Suppressor macrophage (primary cell): ENCODE data around the gene RBBP6.

Experiments used
- DNase-seq, 4 experiments: peaks; one replicate each; pipeline ENCODE4 v3.0.0-alpha.2; 2020 to 2022

RBBP6 gene

DNA sequence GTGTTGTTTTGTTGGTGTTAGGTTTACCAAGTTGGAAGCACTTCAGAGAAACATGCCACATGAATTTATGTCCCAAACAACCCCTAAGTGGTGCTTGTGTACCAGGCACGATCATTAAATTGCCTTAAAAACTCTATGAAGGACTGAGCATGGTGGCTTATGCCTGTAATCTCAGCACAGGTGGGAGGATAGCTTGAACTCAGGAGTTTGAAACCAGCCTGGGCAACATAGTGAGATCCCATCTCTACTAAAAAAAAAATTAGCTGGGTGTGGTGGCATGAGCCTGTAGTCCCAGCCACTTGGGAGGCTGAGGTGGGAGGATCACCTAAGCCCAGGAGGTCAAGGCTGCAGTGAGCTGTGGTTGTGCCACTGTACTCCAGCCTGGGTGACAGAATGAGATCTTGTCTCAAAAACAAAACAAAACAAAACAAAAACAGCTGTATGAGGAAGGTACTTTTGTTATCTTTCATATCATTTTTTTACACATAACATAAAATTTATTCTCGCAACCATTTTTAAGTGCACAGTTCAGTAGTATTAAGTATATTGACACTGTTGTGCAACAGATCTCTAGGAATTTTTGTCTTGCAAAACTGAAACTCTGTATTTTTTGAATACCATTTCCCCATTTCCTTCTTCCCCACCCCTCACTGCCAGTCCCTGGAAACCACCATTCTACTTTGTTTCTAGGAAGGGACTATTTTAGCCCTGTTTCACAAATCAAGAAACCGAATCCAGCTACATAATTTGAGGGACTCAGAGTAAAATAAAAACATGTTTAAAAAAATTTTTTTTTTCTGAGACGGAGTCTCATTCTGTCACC lies 14.3 kb upstream of the RBBP6 start:
- peak; percentile 40 to 81 (median 65) for DNase-seq

DNA sequence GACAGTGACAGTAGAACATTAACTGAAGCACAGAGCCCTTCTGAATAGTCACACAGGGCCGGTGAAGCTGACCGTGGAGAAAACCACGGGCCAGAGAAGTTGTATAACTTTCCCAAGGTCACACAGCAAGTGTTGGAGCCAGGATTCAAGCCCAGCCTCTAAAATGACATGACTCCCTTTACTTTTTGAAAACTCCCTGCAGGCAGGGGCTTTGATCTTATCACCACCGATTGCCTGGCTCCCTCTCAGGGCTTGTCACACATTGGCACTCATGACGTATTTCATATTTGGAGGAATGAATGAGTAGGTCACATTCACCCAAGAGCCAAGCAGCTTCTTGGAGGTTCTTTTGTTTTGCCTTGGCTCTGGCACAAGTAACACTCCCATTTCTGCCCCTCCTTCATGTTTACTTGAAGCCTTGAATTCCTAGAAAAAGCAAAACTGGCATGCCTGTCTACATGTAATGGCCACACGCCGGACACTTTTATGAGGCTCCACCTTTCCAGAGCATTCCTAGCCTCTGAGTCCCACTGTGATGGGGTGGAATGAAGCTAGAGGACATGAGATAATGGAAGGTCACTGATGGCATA lies 13.3 kb upstream of the RBBP6 start:
- DNase-seq, result no peak

DNA sequence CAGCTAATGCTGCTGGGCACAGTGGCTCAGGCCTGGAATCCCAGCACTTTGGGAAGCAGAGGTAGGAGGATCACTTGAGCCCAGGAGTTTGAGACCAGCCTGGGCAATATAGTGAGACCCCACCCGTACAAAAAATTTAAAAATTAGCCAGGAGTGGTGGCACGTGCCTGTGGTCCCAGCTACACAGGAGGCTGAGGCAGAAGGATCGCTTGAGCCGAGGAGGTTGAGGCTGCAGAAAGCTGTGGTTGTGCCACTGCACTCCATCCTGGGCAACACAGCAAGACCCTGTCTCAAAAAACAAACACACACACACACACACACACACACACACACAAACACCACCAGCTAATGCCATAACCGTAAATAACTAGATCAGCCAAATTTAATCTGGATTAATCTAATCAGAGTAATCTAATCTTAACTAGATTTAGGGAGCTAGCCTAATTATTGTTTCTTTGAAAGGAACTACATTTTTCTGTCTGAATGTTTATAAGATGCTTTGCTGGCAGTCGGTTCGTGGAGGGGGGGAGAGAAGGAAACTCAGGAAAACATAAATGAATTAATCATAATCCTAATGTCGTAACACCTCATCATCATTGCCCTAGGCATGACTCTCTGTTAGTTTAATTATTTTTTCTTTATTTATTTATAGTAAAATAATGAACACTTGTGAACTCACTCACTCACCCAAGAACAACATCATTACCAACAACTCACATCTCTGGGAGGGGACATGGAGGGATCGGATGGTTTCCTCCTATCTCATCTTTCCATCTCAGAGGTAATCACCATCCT lies 12.5 kb upstream of the RBBP6 start:
- DNase-seq, result no peak

DNA sequence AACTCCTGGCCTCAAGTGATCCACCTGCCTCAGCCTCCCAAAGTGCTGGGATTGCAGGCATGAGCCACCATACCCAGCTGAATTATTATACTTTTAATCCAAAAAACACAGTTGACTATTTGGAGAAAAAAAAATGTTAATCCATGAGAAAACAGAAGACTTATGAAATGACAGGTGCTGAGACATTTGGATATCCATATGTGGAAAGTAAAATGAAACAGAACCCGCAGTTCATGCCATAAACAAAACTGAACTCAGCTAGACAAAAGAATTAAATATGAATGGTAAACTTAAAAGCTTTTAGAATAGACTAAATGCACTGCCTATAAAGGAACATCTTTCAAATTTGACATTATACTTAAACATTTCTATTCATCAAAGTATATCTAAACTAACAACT lies 8.2 kb upstream of the RBBP6 start:
- DNase-seq, result no peak

DNA sequence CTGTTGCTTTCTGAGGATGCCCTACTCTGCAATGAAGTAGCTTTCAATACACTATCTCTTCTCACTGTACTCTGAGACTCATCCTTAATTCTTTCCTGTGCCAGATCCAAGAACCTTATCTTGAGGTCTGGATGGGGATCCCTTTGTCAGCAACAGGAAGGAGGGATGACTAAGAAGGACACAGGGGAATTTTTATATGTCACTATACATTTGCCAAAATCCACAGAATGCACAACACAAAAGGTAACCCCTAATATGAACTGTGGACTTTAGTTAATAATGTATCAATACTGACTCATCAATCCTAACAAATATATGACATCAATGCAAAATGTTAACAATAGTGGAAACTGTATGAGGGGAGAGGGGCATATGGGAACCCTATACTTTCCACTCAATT lies 4.7 kb upstream of the RBBP6 start:
- no peak for DNase-seq

DNA sequence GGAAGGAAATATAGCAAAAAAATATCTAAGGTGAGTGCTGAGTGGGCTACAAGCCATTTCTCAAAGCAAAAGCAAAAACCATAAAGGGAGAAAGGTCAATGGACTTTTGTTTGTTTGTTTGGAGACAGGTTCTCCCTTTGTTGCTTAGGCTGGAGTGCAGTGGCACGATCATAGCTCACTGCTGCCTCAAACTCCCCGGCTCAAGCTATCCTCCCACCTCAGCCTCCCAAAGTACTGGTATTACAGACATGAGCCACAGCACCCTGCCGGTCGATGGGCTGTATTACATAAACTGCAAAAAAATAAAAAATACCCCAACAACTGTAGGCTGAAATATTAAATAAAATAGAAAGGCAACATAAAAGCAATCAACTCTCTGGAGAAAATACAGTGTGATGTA lies 3.5 kb upstream of the RBBP6 start:
- no peak for DNase-seq

DNA sequence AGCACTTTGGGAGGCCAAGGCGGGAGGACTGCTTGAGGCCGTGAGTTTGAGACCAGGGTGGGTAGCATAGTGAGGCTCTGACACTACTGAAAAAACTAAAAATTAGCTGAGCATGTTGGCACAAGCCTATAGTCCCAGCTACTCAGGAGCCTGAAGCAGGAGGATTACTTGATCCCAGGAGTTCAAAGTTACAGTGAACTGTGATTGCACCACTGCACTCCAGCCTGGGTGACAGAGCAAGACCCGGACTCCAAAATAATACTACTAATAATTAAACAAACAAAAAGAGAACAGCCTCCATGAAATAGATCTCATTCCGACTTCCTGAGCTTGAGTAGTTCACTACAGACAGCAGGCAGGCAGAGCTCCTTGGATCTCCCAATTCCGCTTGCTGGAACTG lies 2.7 kb upstream of the RBBP6 start:
- DNase-seq, result no peak

DNA sequence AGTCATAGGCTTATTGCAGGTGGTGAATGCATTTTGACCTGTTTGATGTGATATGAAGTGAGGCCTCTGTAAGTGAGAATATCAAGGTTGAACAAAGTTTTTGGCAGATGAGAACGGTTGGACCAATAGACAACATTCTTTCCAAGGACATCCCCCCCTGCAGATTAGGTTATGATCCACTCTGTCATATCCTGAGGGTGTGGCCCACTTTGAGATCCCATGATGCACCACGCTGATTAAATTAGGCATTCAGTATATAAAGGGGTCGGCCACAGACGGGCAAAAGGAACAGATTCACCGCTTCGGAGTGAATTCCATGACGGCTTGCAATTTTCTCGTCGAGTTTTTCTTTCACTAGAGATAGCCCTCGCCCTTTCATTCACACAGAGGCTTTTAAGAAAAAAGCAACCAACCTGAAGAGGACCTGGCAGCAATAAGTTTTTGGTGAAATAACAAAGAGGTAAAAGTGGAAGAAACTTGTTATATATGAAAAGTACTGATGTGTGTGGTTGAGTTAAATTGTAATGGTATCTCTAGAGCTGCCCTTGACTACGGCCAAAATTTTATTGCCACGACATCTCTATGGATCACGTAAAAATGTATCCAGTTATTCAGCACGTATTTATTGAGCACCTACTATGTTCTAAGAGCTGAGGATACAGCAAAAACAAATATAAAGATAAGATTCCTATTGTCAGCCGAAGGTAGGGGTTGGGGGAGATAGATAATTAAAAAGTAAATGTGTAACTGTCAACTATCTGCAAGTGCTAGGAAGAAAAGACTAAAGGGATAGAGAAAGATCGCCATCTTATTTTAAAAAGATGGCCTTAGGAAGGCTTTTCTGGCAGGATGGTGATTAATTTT lies 1.7 kb upstream of the RBBP6 start:
- DNase-seq, result no peak

DNA sequence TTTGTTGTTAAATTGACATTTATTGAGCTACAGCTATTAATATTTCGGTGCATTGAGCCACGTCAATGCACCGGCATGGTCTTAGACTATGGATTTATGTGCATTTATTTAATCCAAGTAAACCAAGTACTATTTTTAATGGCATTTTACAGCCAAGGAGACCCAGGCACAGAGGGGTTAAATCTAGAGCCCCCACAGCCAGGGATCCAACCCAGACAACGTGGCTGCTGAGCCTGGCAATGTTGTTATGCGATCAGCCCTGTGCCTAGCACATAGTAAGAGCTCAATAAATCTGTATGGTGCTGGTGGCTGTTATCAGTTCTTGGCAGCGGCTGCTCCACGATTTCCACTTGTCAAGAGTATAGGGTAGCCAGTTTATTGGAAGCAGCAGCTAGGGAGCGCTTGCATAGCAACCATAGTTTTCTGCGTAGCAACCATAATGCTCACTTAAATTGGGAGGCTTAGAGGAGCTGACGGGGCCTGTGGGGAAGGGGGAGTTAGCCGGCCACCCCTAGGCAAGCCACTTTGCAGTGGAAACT lies 541 bp upstream of the RBBP6 start:
- peak in 1 of 4 experiments; percentile 73 for DNase-seq

DNA sequence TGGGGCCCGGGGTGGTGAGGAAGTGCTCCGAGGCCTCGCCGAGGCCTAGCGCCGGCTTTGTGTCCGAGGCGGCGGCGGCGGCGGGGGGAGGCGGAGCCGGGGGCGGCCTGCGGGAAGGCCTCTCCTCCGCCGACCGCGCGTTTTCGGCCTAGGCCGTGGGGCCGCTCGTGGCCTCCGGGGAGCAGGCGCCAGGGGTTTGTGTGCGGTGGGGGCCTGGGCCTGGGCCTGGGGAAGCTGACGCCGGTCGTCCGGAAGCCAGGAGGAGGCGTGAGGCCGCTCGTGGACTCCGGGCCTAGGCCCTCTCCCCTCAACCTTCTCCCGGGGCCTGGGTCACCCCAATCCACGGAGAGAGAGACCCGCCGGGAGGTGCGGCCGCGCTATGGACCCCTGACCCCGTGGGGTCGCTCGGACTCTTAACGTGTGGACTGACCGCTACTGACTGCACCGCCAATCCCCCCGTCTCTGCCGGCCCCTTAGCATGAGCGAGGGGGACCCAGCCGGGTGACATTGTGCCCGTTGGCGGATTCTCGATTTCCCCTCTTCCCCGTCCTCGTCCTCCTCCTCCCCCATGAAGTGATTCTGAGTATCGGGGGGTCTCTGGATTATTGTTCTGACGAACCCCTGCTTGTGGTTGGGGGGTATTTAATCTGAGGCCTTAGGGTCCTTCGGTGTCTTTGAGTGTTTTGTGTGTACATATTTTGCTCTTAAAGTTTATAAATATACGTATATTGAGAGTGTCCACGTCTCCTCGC lies 660 bp downstream of the RBBP6 start:
- DNase-seq, result peak; percentile 62 to 87 (median 72)

DNA sequence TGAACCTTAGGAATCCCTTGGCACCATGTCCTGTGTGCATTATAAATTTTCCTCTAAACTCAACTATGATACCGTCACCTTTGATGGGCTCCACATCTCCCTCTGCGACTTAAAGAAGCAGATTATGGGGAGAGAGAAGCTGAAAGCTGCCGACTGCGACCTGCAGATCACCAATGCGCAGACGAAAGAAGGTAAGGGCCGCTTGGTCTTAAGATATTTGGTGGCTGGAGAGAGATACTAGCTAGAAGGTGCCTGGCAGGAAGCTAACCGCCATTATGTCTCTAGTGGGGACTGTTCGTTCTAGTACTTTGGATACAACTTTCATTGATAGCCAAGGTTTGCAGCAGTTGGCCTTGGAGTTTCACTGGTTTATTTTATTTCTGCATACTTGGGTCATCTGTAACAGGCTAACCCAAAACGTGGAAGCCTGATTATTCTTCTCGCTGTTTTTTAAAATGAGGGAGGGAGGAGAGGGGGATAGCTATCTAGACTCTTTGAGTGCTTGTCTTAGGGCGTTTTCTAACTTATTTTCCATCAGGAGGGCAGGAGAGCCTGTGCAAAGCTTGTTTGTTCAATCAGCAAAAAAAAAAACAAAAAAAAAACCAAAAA lies 1.3 kb downstream of the RBBP6 start:
- peak; percentile 7 to 23 (median 14) for DNase-seq

DNA sequence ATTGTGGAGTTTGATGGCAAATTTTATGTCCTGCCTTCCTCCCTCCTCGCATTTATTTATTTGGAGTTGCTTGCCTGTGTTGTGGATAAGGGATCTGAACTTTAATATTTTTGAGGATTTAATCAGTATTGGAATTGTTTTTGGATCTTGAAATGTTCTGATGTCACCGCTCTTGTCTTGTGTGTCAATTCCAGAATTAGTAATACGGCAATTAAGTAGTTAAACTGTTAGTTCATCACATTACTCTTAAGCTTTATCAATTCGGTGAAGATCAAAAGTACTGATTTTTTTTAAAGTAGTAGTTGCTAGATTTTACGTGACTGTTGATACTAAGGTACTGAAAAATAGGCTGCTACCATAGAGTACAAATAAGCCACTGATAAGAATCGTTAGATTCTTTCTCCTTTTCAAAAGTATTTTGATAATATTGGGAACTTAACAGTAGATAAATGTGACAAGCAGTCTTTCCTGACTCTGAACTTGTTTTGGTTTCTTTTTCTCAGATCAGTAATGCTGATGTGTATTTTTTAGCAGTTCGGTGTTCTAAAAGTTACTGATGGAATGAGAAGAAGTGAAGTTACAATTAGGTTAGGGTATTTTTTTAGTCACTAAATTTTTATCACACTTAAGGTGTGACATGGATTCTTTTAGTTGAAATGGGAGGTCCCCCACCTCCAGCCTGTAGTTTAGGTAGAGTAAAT lies 2.0 kb downstream of the RBBP6 start:
- DNase-seq, result peak in 1 of 4 experiments; percentile 7

DNA sequence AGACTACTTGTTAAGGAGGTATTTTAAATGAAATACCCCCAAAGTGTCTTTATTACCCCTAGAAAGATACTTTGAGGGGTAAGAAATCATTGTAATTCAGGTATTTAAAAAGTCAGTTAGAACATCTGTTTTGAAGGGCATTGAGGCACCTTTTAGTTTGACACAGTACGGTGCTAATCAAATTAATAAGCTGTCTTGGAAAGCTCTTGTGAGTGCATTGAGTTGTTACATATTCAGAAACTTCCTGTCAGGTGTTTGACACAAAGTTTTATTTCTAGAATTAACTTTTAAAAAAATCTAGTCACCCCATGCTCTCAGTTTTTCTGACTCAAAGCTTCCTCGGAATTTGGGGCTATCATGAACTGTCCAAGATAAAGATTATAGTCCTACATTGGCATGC lies 4.6 kb downstream of the RBBP6 start:
- DNase-seq, result no peak

DNA sequence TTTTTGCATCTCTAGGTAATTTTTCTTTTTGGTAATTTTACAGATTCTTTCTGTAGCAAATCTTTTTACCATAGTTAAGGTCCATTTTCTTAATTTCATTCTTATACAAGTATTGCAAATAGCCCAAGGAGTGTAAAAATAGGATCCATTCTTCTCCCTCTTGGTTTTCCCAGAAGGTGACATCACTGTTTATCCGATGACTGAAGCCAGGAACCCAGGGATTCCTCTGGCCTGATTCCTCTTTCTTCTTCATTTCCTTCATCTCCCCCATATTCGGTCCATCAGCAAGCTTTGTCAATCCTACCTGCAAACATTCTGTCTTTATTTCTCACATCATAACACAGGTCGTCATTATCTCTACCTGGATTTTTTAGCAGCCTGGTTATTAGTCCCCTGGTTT lies 5.3 kb downstream of the RBBP6 start:
- DNase-seq, result no peak

DNA sequence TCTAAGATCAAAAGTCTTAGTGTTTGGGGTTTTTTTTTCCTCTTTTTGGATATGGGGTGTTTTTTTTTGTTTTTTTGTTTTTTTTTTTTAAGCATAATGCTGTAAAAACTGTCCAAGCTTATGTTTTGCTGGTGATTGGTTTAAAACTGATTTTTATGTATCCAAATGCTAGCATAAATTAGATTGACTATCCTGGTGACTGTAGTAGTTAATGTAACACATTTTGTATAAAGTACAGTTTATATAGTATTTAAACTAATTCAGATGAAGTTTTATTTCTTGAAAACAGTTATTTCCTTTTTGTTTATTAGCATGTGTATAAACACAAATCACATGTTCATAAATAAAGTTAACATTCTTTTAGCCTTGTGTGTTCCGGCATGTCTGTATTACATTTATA lies 10.9 kb downstream of the RBBP6 start:
- no peak for DNase-seq

DNA sequence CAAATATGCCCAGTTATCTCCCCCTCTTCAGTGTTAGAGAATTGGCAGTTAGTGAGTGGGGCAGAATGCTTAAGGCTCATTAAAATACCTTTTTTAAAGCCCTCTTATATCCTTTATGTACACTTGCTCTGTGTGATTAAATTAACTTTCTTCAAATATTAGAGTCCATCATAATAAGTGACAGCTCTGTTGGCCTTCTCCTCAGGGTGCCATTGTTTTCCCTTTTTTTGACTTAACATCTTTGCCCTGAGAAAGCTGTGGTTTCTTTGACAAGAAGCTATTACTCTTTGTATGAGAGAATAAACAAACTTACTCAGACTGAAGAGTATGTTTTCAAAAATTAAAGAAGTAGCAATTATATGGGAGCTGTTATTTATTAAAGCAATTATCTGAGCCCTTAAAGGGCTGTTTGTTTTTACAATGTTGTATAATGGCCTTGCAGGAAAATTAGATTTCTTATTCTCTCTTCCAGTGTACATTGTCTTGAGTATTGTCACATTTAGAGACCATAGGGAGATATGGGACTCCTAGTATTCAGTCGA lies 13.4 kb downstream of the RBBP6 start:
- no peak for DNase-seq

DNA sequence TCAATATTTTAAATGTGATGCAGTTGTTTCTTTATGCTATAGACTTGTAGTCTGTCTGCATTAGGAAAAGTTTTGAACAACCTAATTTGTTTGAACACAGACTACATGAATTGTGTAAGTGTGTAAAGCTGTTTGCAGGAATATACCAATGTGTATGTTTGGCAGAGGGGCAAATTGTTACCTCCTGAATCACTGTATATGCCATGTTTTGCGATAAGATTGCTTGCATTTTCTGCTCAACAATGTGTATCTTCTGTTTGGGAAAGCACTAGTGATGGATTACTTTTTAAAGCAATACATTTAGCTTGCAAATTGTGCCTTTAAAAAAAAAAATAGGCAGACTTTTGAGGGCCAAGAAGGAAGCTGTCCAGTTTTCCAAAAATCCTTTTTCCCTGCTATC lies 14.6 kb downstream of the RBBP6 start:
- DNase-seq, result no peak

DNA sequence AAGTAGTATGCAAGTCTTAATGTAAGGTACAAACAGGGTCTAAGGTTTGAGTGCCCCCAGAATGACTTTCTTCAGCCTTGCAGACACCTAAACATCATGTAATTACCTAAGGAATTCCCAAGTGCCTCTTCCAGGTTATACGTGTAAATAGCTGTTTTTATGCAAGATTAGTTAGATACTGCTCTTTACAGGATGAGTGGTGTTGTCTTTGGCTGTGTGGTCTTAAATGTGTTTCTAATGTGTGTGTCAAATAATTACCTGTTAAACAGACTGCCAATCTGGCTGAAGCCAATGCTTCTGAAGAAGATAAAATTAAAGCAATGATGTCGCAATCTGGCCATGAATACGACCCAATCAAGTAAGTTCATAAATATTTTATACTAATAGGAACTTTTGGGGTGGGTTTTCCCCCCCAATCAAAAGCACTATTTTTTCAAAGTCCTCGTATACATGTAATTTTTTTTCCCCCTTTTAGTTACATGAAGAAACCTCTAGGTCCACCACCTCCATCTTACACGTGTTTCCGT lies 16.0 kb downstream of the RBBP6 start:
- DNase-seq, result no peak

DNA sequence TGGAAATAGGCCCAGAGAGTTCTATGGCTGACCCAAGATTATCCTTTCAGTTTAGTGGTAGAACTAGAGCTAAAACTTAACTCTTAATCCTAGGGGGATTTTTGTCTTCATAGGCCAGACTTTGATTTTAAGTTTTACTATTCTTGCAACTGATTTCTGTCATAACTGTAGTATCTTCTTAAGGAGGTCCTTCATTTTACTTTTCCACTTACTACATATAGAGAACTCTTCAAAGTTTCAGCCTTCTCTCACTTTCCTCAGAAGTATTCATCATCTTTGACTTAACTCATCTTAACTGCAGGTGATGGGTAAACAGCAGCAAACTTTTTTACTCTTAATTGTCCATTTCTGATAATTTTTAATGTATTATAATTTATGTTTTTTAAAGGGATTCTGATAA lies 23.4 kb downstream of the RBBP6 start:
- DNase-seq, result no peak

DNA sequence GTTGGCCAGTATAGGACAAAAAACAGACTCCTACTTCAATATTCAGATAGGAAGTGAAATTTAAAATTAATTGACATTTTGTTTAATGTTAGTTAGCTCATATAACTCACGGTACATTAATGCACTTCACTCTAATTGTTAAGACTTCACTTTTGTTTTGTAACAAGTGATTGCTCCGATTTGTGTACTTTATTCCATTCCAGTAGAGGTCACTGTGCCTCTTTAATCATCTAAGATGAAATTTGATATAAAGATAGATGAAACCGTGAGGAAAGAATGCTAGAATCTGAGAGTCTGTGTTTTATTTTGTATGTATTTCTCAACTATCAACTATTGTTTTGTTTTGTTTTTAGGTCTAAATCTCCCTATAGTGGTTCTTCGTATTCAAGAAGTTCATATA lies 29.0 kb downstream of the RBBP6 start:
- DNase-seq, result no peak
